ENCODE results near the gene C19orf81. TPM values are rescaled to one million over a fixed set of nuclear protein-coding genes. Genes with fewer than 3 reads are reported as not detected.

Gene C19orf81
- total and polyA plus RNA-seq, 10 donors, result not detected

GRCh38 chr19:50694815-50695145, 45.5 kb downstream of the C19orf81 start:
- no peak overlapping the region for H3K4me3 ChIP-seq
- DNase-seq, result no peak
- intact Hi-C loops (cut with DNase I; ENCODE audit: low total_unique reads), result no loop called here
- no peaks in the 10 kb centered on the region for H3K9me3 ChIP-seq
- TF ChIP-seq CTCF (IDR thresholded peaks at IDR 0.05 in 8 of 11, conservative IDR thresholded peaks at IDR 0.05 in 3 of 11) (no peak), POLR2A (IDR thresholded peaks at IDR 0.05) (no peak), POLR2AphosphoS5 (IDR thresholded peaks at IDR 0.05) (no peak)
- H3K4me1 ChIP-seq, result peaks cover 0 to 5% (median 0%) of the 10 kb centered on the region in 6 donors
- H3K36me3 ChIP-seq, result no peaks in the 10 kb centered on the region
- 0 to 6% (median 2%) methylated on average over 2 to 51 of the region's 51 CpGs for WGBS, 5 donors
- H3K27ac ChIP-seq, result no peak overlapping the region
- H3K27me3 ChIP-seq (replicated peaks in 1 of 7), result peaks cover 0 to 99% (median 36%) of the 10 kb centered on the region in 7 donors

GRCh38 chr19:50695251-50696093, 46.2 kb downstream of the C19orf81 start:
- intact Hi-C loops (cut with DNase I; ENCODE audit: low total_unique reads), result no loop called here
- H3K9me3 ChIP-seq, result no peaks in the 10 kb centered on the region
- H3K4me3 ChIP-seq, result no peak overlapping the region
- peaks cover 0 to 99% (median 36%) of the 10 kb centered on the region in 7 donors for H3K27me3 ChIP-seq (replicated peaks in 1 of 7)
- H3K27ac ChIP-seq, result no peak overlapping the region
- no peaks in the 10 kb centered on the region for H3K36me3 ChIP-seq
- TF ChIP-seq POLR2A (IDR thresholded peaks at IDR 0.05), result no peak
- TF ChIP-seq CTCF (IDR thresholded peaks at IDR 0.05 in 8 of 11, conservative IDR thresholded peaks at IDR 0.05 in 3 of 11), result no peak
- 0 to 6% (median 3%) methylated on average over 16 to 75 of the region's 81 CpGs for WGBS, 5 donors
- peaks cover 0 to 5% (median 0%) of the 10 kb centered on the region in 6 donors for H3K4me1 ChIP-seq
- DNase-seq, result no peak

GRCh38 chr19:50696094-50696483, 46.8 kb downstream of the C19orf81 start:
- 53 to 63% (median 54%) methylated on average over 15 of the region's 15 CpGs for WGBS, 5 donors
- peaks cover 0 to 5% (median 0%) of the 10 kb centered on the region in 6 donors for H3K4me1 ChIP-seq
- intact Hi-C loops (cut with DNase I; ENCODE audit: low total_unique reads), result no loop called here
- DNase-seq, result no peak
- H3K27ac ChIP-seq, result no peak overlapping the region
- no peak for TF ChIP-seq POLR2AphosphoS5 (IDR thresholded peaks at IDR 0.05)
- no peak for TF ChIP-seq POLR2A (IDR thresholded peaks at IDR 0.05)
- no peak for TF ChIP-seq CTCF (IDR thresholded peaks at IDR 0.05 in 8 of 11, conservative IDR thresholded peaks at IDR 0.05 in 3 of 11)
- no peaks in the 10 kb centered on the region for H3K9me3 ChIP-seq
- peaks cover 0 to 99% (median 36%) of the 10 kb centered on the region in 7 donors for H3K27me3 ChIP-seq (replicated peaks in 1 of 7)
- no peaks in the 10 kb centered on the region for H3K36me3 ChIP-seq
- H3K4me3 ChIP-seq, result no peak overlapping the region

- no peaks in the 10 kb centered on the region for H3K36me3 ChIP-seq
- H3K4me3 ChIP-seq, result no peak overlapping the region
- H3K4me1 ChIP-seq, result peaks cover 0 to 5% (median 0%) of the 10 kb centered on the region in 6 donors
- no peak for DNase-seq
- H3K27me3 ChIP-seq (replicated peaks in 1 of 7), result peaks cover 0 to 99% (median 45%) of the 10 kb centered on the region in 7 donors
- TF ChIP-seq CTCF (IDR thresholded peaks at IDR 0.05 in 8 of 11, conservative IDR thresholded peaks at IDR 0.05 in 3 of 11), result no peak
- no peak for TF ChIP-seq POLR2AphosphoS5 (IDR thresholded peaks at IDR 0.05)
- TF ChIP-seq POLR2A (IDR thresholded peaks at IDR 0.05), result no peak
- intact Hi-C loops (cut with DNase I; ENCODE audit: low total_unique reads), result no loop called here
- WGBS, 5 donors, result 70 to 77% (median 74%) methylated on average over 13 of the region's 13 CpGs
- H3K27ac ChIP-seq, result no peak overlapping the region
- no peaks in the 10 kb centered on the region for H3K9me3 ChIP-seq
Measured at GRCh38 chr19:50697414-50698124, 48.3 kb downstream of the C19orf81 start.

Data from spleen (tissue), 11 donors.